Hindlimb muscle (tissue), 1 donor: Measurements from ENCODE around the gene FAM107A. TPM values are rescaled to one million over a fixed set of nuclear protein-coding genes. Genes with fewer than 3 reads are reported as not detected.

Experiments used
- DNase-seq: peaks from one replicate; pipeline ENCODE4 v3.0.0-alpha.2; 2013
- polyA plus RNA-seq: library from polyadenylated mRNA; unstranded; fragments of 120-200 nt; gene quantifications from one replicate; pipeline ENCODE4 v1.2.1, GENCODE V29; 2013; ENCODE audit not compliant: insufficient read length

The FAM107A gene
- polyA plus RNA-seq, 1 donor = 0.93 TPM

GRCh38 chr3:58566398-58567250, 10.6 kb downstream of the FAM107A start:
- no peak for DNase-seq

GRCh38 chr3:58565621-58566397, 11.4 kb downstream of the FAM107A start:
- DNase-seq = no peak

- no peak for DNase-seq
Measured at GRCh38 chr3:58564456-58565160, 12.6 kb downstream of the FAM107A start.

GRCh38 chr3:58564054-58564453, 13.1 kb downstream of the FAM107A start:
- no peak for DNase-seq

- DNase-seq = no peak
Measured at GRCh38 chr3:58563386-58564035, 13.7 kb downstream of the FAM107A start.

GRCh38 chr3:58562498-58562897, 14.7 kb downstream of the FAM107A start:
- DNase-seq = no peak

- no peak for DNase-seq
Measured at GRCh38 chr3:58560771-58561311, 16.4 kb downstream of the FAM107A start.

GRCh38 chr3:58559586-58559985, 17.6 kb downstream of the FAM107A start:
- no peak for DNase-seq

GRCh38 chr3:58557491-58557890, 19.7 kb downstream of the FAM107A start:
- peak; percentile 75 for DNase-seq

GRCh38 chr3:58556761-58557221, 20.4 kb downstream of the FAM107A start:
- DNase-seq = peak; percentile 64

- DNase-seq = no peak
Measured at GRCh38 chr3:58556001-58556400, 21.2 kb downstream of the FAM107A start.

- no peak for DNase-seq
Measured at GRCh38 chr3:58555203-58555602, 22.0 kb downstream of the FAM107A start.

GRCh38 chr3:58553003-58553402, 24.2 kb downstream of the FAM107A start:
- DNase-seq = no peak

- DNase-seq = no peak
Measured at GRCh38 chr3:58551636-58552180, 25.5 kb downstream of the FAM107A start.

GRCh38 chr3:58544541-58544940, 32.6 kb downstream of the FAM107A start:
- DNase-seq = no peak

- no peak for DNase-seq
Measured at GRCh38 chr3:58540176-58540858, 36.9 kb downstream of the FAM107A start.

- no peak for DNase-seq
Measured at GRCh38 chr3:58539626-58540025, 37.6 kb downstream of the FAM107A start.

GRCh38 chr3:58537412-58538301, 39.5 kb downstream of the FAM107A start:
- no peak for DNase-seq

- peak; percentile 88 for DNase-seq
Measured at GRCh38 chr3:58536501-58537411, 40.4 kb downstream of the FAM107A start, which contains the start of gene ACOX2. ACOX2 (minus strand) TSS chr3:58537190; CDS start chr3:58535106, 2,084 bp downstream.
